ENCODE data around the gene MOGAT1. TPM values are rescaled to one million over a fixed set of nuclear protein-coding genes. Genes with fewer than 3 reads are reported as not detected.

The MOGAT1 gene
- total RNA-seq, 1 experiment from 2014 or later: 0.22 TPM

DNA sequence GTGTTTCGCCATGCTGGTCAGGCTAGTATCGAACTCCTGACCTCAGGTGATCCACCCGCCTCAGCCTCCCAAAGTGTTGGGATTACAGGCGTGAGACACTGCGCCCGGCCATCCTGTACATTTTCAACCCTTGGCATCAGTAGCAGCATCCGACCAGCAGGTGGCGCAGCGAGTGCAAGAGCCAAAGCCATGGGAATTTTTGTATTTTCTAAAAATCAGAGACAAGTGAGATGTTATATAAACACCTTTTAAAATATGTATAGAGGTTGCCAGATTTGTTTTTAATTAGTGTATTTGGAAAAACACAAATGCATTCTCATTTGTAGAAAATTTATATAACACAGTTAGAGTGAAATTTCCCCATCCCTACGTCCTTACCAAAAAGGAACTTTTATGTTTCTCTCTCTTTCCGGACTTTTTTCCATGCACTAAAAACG is 36.8 kb downstream of the MOGAT1 start (continued):
- TF ChIP-seq TCF7L2 (IDR thresholded peaks at IDR 0.05; ENCODE audit: borderline replicate concordance, extremely low read depth, insufficient read depth, insufficient read length): no peak

DNA sequence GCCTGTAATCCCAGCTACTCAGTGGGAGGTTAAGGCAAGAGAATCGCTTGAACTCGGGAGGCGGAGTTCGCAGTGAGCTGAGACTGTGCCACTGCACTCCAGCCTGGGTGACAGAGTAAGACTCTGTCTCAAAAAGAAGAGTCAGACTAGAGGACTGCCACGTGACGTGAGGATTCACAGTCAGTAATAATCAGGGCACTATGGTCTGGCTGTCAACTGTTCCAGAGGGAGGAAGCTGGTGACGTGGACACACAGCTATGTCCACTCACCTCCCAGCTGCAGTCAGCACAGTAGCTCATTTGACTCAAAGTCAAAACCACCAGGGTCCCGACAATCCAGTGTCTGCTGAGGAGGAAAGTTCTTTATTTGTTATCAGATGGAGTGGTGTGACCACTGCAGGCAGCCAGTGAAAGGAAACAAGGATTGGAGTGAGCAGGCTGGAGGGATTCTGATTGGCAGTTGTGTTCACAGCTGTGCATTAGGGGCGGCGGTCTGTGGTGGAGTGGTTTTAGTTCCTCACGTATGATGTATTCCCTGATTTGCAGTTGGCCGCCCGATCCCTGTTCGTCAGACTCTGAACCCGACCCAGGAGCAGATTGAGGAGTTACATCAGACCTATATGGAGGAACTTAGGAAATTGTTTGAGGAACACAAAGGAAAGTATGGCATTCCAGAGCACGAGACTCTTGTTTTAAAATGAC is 37.9 kb downstream of the MOGAT1 start:
- POLR2A ChIA-PET: interaction anchor here (0.9 to 1.2 kb wide), 2 partner anchors 10 to 25 kb away, joined by 3 read pairs; no protein-coding TSS in a partner anchor
- TF ChIP-seq ATF3 (IDR thresholded peaks at IDR 0.05) (no peak), POLR2A (IDR thresholded peaks at IDR 0.05; ENCODE audit: borderline replicate concordance, extremely low read depth, insufficient read depth, insufficient read length) (no peak), MAX (IDR thresholded peaks at IDR 0.05) (peak; percentile 80), TCF7L2 (IDR thresholded peaks at IDR 0.05; ENCODE audit: borderline replicate concordance, extremely low read depth, insufficient read depth, insufficient read length) (peak; percentile 25), YY1 (IDR thresholded peaks at IDR 0.05; ENCODE audit: extremely low read depth, insufficient replicate concordance, low read depth, low read length) (no peak), SIN3A (IDR thresholded peaks at IDR 0.05; ENCODE audit: low read depth) (peak; percentile 78), JUND (IDR thresholded peaks at IDR 0.05) (0 out of 2 replicates have a peak, but pooled peaks have one; percentile 22), POLR2AphosphoS5 (IDR thresholded peaks at IDR 0.05; ENCODE audit: low read depth, low read length) (0 out of 2 replicates have a peak, but pooled peaks have one; percentile 42), EGR1 (IDR thresholded peaks at IDR 0.05; ENCODE audit: low read depth) (no peak), ZFX (IDR thresholded peaks at IDR 0.05) (no peak), EZH2phosphoT487 (IDR thresholded peaks at IDR 0.05; ENCODE audit: borderline replicate concordance) (no peak), REST (IDR thresholded peaks at IDR 0.05; ENCODE audit: low read depth) (no peak), ELF1 (IDR thresholded peaks at IDR 0.05; ENCODE audit: borderline replicate concordance, low read depth) (no peak), SRF (IDR thresholded peaks at IDR 0.05; ENCODE audit: low read depth) (no peak), RAD21 (IDR thresholded peaks at IDR 0.05; ENCODE audit: low read depth) (no peak)
- TF ChIP-seq, protein P1, sequence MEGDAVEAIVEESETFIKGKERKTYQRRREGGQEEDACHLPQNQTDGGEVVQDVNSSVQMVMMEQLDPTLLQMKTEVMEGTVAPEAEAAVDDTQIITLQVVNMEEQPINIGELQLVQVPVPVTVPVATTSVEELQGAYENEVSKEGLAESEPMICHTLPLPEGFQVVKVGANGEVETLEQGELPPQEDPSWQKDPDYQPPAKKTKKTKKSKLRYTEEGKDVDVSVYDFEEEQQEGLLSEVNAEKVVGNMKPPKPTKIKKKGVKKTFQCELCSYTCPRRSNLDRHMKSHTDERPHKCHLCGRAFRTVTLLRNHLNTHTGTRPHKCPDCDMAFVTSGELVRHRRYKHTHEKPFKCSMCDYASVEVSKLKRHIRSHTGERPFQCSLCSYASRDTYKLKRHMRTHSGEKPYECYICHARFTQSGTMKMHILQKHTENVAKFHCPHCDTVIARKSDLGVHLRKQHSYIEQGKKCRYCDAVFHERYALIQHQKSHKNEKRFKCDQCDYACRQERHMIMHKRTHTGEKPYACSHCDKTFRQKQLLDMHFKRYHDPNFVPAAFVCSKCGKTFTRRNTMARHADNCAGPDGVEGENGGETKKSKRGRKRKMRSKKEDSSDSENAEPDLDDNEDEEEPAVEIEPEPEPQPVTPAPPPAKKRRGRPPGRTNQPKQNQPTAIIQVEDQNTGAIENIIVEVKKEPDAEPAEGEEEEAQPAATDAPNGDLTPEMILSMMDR (IDR thresholded peaks at IDR 0.05 in 2 of 3, conservative IDR thresholded peaks at IDR 0.05 in 1 of 3; ENCODE audit: borderline replicate concordance in 1 of 3, insufficient read depth in 1 of 3, low read depth in 2 of 3, low read length in 2 of 3): no peak

More for the DNA sequence above, 37.9 kb downstream of the MOGAT1 start:
- TSS peak; percentile 49 for BruUV-seq (replicated peaks)
- peaks cover 8 to 24% of the 10 kb centered on the region in 2 experiments; a peak in 3 of 4 replicates for H3K4me1 ChIP-seq (ENCODE audit: control insufficient read depth in 1 of 2, insufficient read depth in 2 of 2, low read length in 2 of 2)
- intact Hi-C loops (cut with micrococcal nuclease): no loop called here
- H3K9me3 ChIP-seq (ENCODE audit: control insufficient read depth in 1 of 2, insufficient read depth in 1 of 2, low read depth in 1 of 2, low read length in 2 of 2): no peaks in the 10 kb centered on the region
- no peaks in the 10 kb centered on the region for H3K79me2 ChIP-seq (ENCODE audit: insufficient read depth, low read length)
- CTCF ChIA-PET: interaction anchor here (0.5 to 4.1 kb wide), 12 partner anchors 9 to 392 kb away, joined by 3 to 52 read pairs (median 3); no protein-coding TSS in a partner anchor
- H3K4me3 ChIP-seq (replicated peaks in 1 of 2; ENCODE audit: low read depth in 1 of 2, low read length in 2 of 2): peak overlapping the region; percentile 27 to 51
- ATAC-seq (peak; percentile 94), DNase-seq (ENCODE audit: low read depth, low spot score) (peak; percentile 83)
- no peaks in the 10 kb centered on the region for H3K27me3 ChIP-seq (ENCODE audit: insufficient read depth, low read length)
- RAD21 ChIA-PET (ENCODE audit: low non-redundant PET in 1 of 2, low total read pairs in 2 of 2, uncharacterized antibody in 2 of 2, unreplicated experiment in 2 of 2): interaction anchor here in 1 of 2 experiments (1.2 kb wide), 1 partner anchor 194 kb away, joined by 7 read pairs; no protein-coding TSS in a partner anchor
- H3K9ac ChIP-seq (ENCODE audit: low read length): peak overlapping the region; percentile 27
- peak overlapping the region; percentile 58 for H2AFZ ChIP-seq (ENCODE audit: low read depth, low read length, poor library complexity, severe bottlenecking)
- peak overlapping the region; percentile 80 for H3K4me2 ChIP-seq (ENCODE audit: low read length)
- H3K9me2 ChIP-seq (ENCODE audit: insufficient read depth): no peaks in the 10 kb centered on the region
- 0 out of 2 replicates have a peak overlapping the region, but pooled peaks have one; percentile 8 for H3K27ac ChIP-seq (ENCODE audit: low read depth, low read length)
- H4K20me1 ChIP-seq (ENCODE audit: insufficient read depth): no peaks in the 10 kb centered on the region
- no peaks in the 10 kb centered on the region for H3K36me3 ChIP-seq (ENCODE audit: control insufficient read depth in 1 of 2, insufficient read depth in 2 of 2, low read length in 2 of 2)

All from HCT116 (cell line).